K562 (cell line): Measurements from ENCODE around the gene TCF3. TPM values are rescaled to one million over a fixed set of nuclear protein-coding genes. Genes with fewer than 3 reads are reported as not detected.

Experiments
- AFF1 ChIP-seq, 2 experiments: fragments of 450-650 bp; IDR thresholded peaks; 2 replicates each; pipeline ENCODE4 v1.6.1; 2018; ENCODE audit warnings: mild to moderate bottlenecking in 2 of 2, low read depth in 1 of 2; ENCODE audit not compliant: partially characterized antibody in 2 of 2
- CBX1 ChIP-seq: sonication (generic); IDR thresholded peaks from 2 replicates; pipeline ENCODE4 v1.6.1; 2016; ENCODE audit warnings: antibody characterized with exemption, low read depth, mild to moderate bottlenecking
- FOXM1 ChIP-seq, 2 experiments: fragments of 450-650 bp in 1 of 2; sonication (generic) in 1 of 2; formaldehyde crosslinking in 1 of 2; IDR thresholded peaks; 2 replicates each; pipeline versions ENCODE4 v1.6.1 to v1.9.0; 2017 to 2022; ENCODE audit warnings: low read depth in 2 of 2, mild to moderate bottlenecking in 2 of 2, missing genetic modification reagents in 1 of 2, moderate library complexity in 1 of 2
- HOXB6 ChIP-seq: fragments of 250-450 bp; sonication (Bioruptor Pico); IDR thresholded peaks from 2 replicates; pipeline ENCODE4 v1.5.1; 2022; ENCODE audit warnings: mild to moderate bottlenecking, borderline replicate concordance
- JUN ChIP-seq, 2 experiments: sonication (generic) in 1 of 2; formaldehyde crosslinking in 1 of 2; IDR thresholded peaks; 2 replicates each; pipeline versions ENCODE4 v1.6.1 to v1.8.0; 2012 to 2022; ENCODE audit warnings: borderline replicate concordance in 2 of 2, mild to moderate bottlenecking in 2 of 2, improper control_type of control experiment in 1 of 2, low read depth in 1 of 2, low read length in 1 of 2, missing genetic modification reagents in 1 of 2
- MIER1 ChIP-seq: fragments of 450-650 bp; IDR thresholded peaks from 2 replicates; pipeline ENCODE4 v1.6.1; 2016; ENCODE audit warnings: antibody characterized with exemption, mild to moderate bottlenecking, low read depth
- MITF ChIP-seq: IDR thresholded peaks from 2 replicates; pipeline ENCODE4 v1.6.1; 2014; ENCODE audit warnings: antibody characterized with exemption
- MNT ChIP-seq, 2 experiments: fragments of 450-650 bp; conservative IDR thresholded peaks; 2 replicates each; pipeline ENCODE4 v1.6.1; 2017; ENCODE audit warnings: mild to moderate bottlenecking in 2 of 2, moderate library complexity in 2 of 2
- NCOA6 ChIP-seq: fragments of 450-650 bp; IDR thresholded peaks from 2 replicates; pipeline ENCODE4 v1.6.1; 2017; ENCODE audit warnings: mild to moderate bottlenecking
- PHB2 ChIP-seq: fragments of 450-650 bp; IDR thresholded peaks from 2 replicates; pipeline ENCODE4 v1.6.1; 2017; ENCODE audit warnings: low read depth
- POLR2A ChIP-seq: fragments of 450-650 bp; conservative IDR thresholded peaks from 2 replicates; pipeline ENCODE4 v1.6.1; 2016
- RBM25 ChIP-seq: fragments of 200-400 bp; formaldehyde crosslinking; IDR thresholded peaks from 2 replicates; pipeline ENCODE4 v1.6.1; 2018; ENCODE audit warnings: low read length, low read depth, moderate library complexity; ENCODE audit not compliant: severe bottlenecking
- SMAD3 ChIP-seq: fragments of 450-650 bp; formaldehyde crosslinking; conservative IDR thresholded peaks from 2 replicates; pipeline ENCODE4 v1.4.0; 2020; ENCODE audit warnings: mild to moderate bottlenecking
- STAG1 ChIP-seq: sonication (generic); formaldehyde crosslinking; IDR thresholded peaks from 2 replicates; pipeline ENCODE4 v1.5.0; 2020; ENCODE audit warnings: missing genetic modification reagents, borderline replicate concordance
- TAF7 ChIP-seq: fragments of 450-650 bp; IDR thresholded peaks from 2 replicates; pipeline ENCODE4 v1.6.1; 2016; ENCODE audit warnings: missing genetic modification characterization, missing compliant biosample characterization
- TCF15 ChIP-seq: fragments of 250-450 bp; sonication (Bioruptor Pico); IDR thresholded peaks from 2 replicates; pipeline ENCODE4 v1.8.0; 2022; ENCODE audit warnings: moderate library complexity, mild to moderate bottlenecking, inconsistent platforms
- TFAP4 ChIP-seq: sonication (generic); formaldehyde crosslinking; IDR thresholded peaks from 2 replicates; pipeline ENCODE4 v1.8.0; 2022; ENCODE audit warnings: missing genetic modification reagents, mild to moderate bottlenecking, moderate library complexity, borderline replicate concordance
- ZC3H8 ChIP-seq: fragments of 450-650 bp; IDR thresholded peaks from 2 replicates; pipeline ENCODE4 v1.6.1; 2017
- ZFP36 ChIP-seq: fragments of 150-350 bp; IDR thresholded peaks from 2 replicates; pipeline ENCODE4 v1.6.1; 2018; ENCODE audit warnings: low read length, low read depth; ENCODE audit not compliant: partially characterized antibody
- polyA plus RNA-seq, 8 experiments: library from polyadenylated mRNA; depleted of rRNA in 4 of 8; stranded (reverse) in 5 of 8; unstranded in 3 of 8; fragments of >200 nt; fragmentation: Nextera tagmentation in 2 of 8; fragmentation: Illumina TruSeq in 1 of 8; extraction: Ambion mirVana in 2 of 8; extraction: Trizol in 1 of 8; gene quantifications; 2 replicates each; pipeline versions ENCODE4 v1.2.1 to v1.2.3, GENCODE V29; 2011 to 2014; ENCODE audit warnings: inconsistent platforms in 1 of 8, missing spikeins in 1 of 8
- total RNA-seq, 7 experiments: library from RNA; depleted of rRNA in 6 of 7; stranded (reverse); fragments of >200 nt in 6 of 7; fragmentation: Illumina TruSeq in 2 of 7; extraction: Trizol in 2 of 7; gene quantifications; 2 replicates each; pipeline versions ENCODE4 v1.2.1 to v1.2.3, GENCODE V29; 2011 to 2021; ENCODE audit warnings: low replicate concordance in 1 of 7

Gene TCF3
- total and polyA plus RNA-seq, 9 of the 15 experiments (the other 6 are each of a cell fraction or from before 2014, with no cell fraction given): 5.6 to 259 (median 84.0) TPM

GRCh38 chr19:1606138-1606651 lies 46.2 kb downstream of the TCF3 start (continued):
- TF ChIP-seq MNT (conservative IDR thresholded peaks at IDR 0.05): no peak
- peak; percentile 96 for TF ChIP-seq CBX1
- TF ChIP-seq TAF7 (tag): no peak
- TF ChIP-seq AFF1 (IDR thresholded peaks at IDR 0.05; ENCODE audit: low read depth in 1 of 2, partially characterized antibody in 2 of 2): peak in 1 of 2 experiments; percentile 72
- peak; percentile 93 for TF ChIP-seq RBM25
- no peak for TF ChIP-seq JUN (IDR thresholded peaks at IDR 0.05; ENCODE audit: borderline replicate concordance, low read depth, low read length)
- TF ChIP-seq JUN (CRISPR knock-in tag; IDR thresholded peaks at IDR 0.05; ENCODE audit: borderline replicate concordance): no peak
- peak; percentile 73; the same call in 1 of the 2 replicates for TF ChIP-seq MIER1
- TF ChIP-seq FOXM1 (IDR thresholded peaks at IDR 0.05; ENCODE audit: low read depth): 0 out of 2 replicates have a peak, but pooled peaks have one; percentile 29
- TF ChIP-seq FOXM1 (CRISPR knock-in tag; IDR thresholded peaks at IDR 0.05; ENCODE audit: low read depth): no peak
- no peak for TF ChIP-seq TFAP4 (CRISPR knock-in tag)
- no peak for TF ChIP-seq ZC3H8
- no peak for TF ChIP-seq POLR2A
- TF ChIP-seq NCOA6: no peak
- no peak for TF ChIP-seq MITF
- no peak for TF ChIP-seq HOXB6
- TF ChIP-seq PHB2: 0 out of 2 replicates have a peak, but pooled peaks have one; percentile 13
- TF ChIP-seq SMAD3 (CRISPR knock-in tag): no peak
- TF ChIP-seq ZFP36: peak; percentile 100
- TF ChIP-seq STAG1 (CRISPR knock-in tag): 0 out of 2 replicates have a peak, but pooled peaks have one; percentile 6
- 0 out of 2 replicates have a peak, but pooled peaks have one; percentile 64 for TF ChIP-seq TCF15
